SH-SY5Y (cell line): ENCODE results near the gene BRD3OS.

Experiments used
- GATA2 ChIP-seq: IDR thresholded peaks from 2 replicates; pipeline ENCODE4 v1.6.1; 2011; ENCODE audit warnings: mild to moderate bottlenecking, low read depth, low read length
- GATA3 ChIP-seq: IDR thresholded peaks from 2 replicates; pipeline ENCODE4 v1.6.1; 2011; ENCODE audit warnings: low read depth, mild to moderate bottlenecking, low read length, moderate library complexity

GRCh38 chr9:134028575-134029247, 3.4 kb downstream of the BRD3OS start:
- TF ChIP-seq GATA3, result no peak
- no peak for TF ChIP-seq GATA2
